Activated CD8-positive, alpha-beta memory T cell treated with anti-CD3 and anti-CD28 coated beads for 4 hours (primary cell): Measurements from ENCODE around the gene DDX25.
A peak's percentile ranks its signal among the peaks of the same experiment; 100 is the strongest.
"Not testable (repeated sequence)": the region's sequence is repeated elsewhere in the genome, so short reads cannot be mapped to it uniquely, and the experiment has no call there.

Source experiments
- DNase-seq, 2 donors: peaks; one replicate each; pipeline ENCODE4 v3.0.0-alpha.2; 2020; ENCODE audit warnings: low read depth in 2 of 2

Gene DDX25

DNA sequence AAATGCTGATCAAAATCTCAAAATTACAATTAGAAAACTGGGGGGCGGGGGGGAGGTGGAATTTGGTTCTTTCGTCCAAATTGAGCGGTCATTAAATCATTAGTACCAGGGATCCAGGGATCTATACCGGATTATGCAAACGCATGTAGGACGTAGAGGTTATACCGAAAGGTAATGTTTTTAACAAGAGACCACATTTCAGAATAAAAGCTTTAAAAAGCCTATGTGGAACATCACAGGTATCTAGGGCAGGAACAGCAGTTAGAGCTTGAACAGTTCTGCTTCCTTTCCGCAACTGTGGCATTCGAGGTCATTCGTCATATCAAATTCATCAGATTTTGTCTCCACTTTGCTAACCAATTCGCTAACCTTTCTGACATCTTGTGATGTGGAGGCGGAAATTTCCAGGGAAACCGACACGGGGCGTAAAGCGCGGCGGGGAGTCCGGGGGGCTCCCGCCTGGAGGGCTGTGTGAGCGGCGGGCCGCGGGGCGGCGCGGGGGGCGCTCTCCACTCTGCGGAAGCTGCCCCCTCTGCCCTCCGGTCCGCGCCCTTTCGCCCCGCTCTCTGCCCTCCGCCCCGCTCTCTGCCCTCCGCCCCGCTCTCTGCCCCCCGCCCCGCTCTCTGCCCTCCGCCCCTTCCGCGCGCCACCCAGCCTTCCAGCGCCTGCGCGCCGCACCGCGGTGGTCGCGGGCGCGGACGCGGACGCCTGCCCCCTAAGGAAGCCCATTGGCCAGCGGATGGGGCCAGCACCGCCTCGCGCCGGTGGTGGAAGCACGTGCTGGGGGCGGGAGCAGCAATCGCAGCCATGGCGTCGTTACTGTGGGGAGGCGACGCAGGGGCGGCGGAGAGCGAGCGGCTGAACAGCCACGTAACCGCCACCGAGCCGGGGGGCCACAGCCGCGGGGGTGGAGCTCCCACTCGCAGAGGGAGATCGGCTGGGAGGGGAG, at the start of gene DDX25:
TSS of gene DDX25 (plus strand) at position 798 of the 949 bp plus-strand sequence. CDS start at position 808, 10 bp downstream.
- no peak for DNase-seq

DNA sequence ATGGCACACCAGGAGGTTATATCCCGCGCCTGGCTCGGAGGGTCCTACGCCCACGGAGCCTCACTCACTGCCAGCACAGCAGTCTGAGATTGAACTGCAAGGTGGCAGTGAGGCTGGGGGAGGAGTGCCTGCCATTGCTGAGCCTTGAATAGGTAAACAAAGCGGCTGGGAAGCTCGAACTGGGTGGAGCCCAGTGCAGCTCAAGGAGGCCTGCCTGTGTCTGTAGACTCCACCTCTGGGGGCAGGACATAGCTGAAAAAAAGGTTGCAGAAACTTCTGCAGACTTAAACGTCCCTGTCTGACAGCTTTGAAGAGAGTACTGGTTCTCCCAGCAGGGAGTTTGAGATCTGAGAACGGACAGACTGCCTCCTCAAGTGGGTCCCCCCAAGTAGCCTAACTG, 46.6 kb upstream of the DDX25 start:
- not testable (repeated sequence) for DNase-seq

DNA sequence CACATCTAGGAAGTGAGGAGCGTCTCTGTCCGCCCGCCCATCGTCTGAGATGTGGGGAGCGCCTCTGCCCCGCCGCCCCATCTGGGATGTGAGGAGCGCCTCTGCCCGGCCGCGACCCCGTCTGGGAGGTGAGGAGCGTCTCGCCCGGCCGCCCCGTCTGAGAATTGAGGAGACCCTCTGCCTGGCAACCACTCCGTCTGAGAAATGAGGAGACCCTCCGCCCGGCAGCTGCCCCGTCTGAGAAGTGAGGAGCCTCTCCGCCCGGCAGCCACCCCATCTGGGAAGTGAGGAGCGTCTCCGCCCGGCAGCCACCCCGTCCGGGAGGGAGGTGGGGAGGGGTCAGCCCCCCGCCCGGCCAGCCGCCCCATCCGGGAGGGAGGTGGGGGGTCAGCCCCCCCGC, 41.5 kb upstream of the DDX25 start:
- DNase-seq, result not testable (repeated sequence)

DNA sequence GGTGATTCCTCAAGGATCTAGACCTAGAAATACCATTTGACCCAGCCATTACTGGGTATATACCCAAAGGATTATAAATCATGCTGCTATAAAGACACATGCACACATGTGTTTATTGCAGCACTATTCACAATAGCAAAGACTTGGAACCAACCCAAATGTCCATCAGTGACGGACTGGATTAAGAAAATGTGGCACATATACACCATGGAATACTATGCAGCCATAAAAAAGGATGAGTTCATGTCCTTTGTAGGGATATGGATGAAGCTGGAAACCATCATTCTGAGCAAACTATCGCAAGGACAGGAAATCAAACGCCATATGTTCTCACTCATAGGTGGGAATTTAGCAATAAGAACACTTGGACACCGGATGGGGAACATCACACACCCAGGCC, 39.0 kb upstream of the DDX25 start:
- not testable (repeated sequence) for DNase-seq

DNA sequence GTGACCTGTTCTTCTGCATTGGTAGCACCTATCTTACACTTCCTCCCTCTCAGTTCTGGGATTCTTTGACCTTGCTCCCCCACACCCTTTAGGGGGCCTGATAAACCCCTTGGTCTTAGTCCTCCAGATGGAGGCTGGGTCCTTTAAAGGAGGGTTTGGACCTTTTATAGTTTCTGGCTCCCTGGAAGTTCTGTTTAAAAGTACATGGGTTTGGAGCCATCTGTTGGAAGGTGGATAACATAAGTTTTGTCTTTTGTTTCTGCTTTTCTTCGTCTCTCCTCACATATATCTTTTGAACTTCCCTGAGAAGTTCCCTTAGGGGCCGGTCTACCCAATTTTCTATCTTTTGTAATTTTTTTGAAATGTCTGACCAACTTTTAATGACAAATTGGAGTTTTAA, 34.8 kb upstream of the DDX25 start:
- DNase-seq, result no peak

DNA sequence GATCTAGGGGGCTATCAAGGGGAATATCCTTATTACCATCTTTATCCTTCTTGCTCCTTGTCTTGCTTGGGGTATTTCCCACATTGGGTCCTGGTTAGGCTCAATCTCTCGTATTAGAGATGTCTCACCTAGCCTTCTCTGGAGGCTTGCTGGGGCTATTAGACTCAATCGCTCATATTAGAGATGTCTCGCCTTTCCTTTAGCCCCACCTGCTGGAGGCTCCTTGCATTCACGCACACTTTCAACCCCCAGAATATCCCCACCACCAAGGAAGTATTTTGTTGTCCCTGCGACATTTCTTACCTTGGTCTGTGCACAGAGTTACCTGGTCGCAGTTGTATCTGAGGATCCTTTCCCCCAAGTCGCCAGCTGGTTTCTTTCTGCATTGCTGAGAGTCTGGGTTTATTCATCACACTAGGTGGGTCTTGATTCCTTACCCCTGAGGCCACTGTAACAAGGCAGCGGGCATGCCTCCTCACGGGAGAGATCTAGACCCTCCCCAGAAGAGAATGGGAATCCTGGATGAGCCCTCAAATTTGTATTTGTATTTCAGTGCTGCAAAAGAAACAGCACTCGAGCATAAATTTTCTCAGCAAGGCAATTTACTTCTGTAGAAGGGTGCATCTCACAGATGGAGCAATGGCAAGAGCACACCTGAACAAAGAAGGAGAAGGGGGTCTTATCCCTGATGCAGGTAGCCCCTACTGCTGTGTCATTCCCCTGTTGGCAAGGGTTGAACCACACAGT, 32.7 kb upstream of the DDX25 start:
- no peak for DNase-seq

DNA sequence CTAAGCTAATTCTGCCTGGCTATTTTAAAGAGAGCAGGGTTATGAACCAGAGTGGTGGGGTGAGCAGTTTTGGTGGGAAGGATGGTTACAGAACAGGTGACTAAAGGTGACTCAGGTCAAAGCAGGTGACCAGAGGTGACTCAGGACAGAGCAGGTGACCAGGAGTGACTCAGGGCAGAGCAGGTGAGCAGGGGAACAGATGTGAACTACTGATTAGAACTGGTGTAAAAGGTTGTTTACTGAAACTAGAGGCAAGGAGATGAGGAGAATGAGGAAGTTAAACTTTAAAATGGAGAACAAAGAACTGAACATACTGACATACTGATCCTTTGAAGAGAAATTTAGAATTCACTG, 32.2 kb upstream of the DDX25 start:
- no peak for DNase-seq

DNA sequence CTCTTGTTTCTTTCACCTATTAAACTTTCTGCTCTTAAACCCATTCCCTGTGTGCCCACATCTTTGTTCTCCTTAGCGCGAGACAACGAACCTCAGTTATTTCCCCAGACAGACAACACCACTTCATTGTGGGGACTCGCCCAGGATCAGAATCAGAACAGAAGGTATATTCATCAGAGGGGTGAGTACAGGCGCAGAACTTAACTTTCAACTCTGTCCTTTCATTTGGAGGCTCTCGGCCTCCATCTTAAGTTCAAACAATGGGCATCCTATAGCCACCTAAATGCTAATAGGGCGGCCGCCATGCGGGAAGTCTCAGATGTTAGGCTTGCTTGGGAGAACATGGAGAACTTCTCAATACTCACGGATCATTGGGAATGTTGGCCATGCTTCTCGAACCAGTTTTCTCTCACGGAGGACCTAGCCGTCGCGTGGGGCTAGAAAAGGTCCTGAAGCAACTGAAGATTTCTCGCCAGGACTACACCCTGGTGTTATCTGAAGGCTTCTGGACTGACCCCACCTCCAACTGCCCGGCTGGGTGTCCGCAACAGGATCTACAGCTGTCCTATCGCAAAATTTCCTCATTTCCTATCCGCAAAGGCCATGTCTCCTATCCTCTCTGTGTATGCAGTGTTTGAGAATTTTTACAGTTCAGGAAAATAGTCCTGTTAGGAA, 30.3 kb upstream of the DDX25 start:
- DNase-seq, result no peak

DNA sequence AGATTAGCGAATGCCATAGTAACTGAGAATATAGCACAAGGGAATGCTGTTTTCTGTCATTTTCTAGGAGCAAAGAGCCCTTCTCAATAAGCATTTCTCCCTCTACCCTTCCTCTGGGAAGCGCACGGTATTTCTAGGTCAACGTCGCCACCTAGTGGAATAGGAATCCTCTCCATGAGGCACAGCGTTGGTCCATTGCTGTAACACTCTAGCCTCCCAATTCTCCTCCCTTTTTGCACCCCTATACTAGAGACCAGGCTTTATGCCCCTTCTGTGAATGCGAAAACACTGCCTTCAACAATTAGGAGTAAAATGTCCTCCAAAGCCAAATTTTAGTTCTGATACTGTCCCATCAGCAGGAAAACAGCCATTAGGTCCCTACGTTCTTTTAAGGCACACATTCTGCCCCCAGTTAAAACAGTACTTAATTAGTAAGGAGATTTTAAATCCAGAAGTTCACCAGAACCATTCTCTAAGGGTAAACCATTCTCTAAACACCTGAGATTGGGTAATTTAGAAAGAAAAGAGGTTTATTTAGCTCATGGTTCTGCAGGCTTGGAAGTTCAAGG, 29.7 kb upstream of the DDX25 start:
- no peak for DNase-seq

DNA sequence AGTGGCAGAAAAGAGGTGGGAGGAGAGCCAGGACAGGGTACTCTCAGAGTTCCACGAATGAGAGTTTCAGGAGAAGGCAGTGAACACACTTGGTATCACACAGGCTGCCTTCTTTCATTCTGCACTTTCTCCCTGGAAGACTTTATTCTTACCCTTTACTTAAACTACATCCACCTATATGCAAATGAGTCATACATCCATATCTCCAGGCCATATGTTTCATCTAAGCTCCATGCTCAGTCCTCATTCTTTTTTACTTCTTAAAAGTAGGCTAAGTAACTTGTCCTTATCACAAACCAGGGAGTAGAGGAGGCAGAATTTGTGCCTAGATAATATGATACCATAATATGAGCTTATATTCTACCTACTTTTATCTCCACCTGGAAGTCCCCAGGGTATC, 23.0 kb upstream of the DDX25 start:
- no peak for DNase-seq

DNA sequence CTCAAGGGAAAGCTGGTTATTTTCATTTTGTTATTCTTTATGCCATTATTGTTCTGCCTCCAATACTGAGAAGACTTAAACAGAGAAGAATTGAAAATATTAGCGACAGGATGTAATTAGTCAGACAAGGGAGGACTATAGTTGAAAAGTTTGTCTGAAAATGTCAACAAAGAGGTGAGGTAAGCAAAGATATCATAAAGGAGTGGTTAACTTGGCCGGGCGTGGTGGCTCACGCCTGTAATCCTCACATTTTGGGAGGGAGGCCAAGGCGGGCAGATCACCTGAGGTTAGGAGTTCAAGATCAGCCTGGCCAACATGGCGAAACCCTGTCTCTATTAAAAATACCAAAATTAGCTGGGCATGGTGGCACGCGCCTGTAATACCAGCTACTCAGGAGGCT, 20.9 kb upstream of the DDX25 start:
- DNase-seq, result no peak

DNA sequence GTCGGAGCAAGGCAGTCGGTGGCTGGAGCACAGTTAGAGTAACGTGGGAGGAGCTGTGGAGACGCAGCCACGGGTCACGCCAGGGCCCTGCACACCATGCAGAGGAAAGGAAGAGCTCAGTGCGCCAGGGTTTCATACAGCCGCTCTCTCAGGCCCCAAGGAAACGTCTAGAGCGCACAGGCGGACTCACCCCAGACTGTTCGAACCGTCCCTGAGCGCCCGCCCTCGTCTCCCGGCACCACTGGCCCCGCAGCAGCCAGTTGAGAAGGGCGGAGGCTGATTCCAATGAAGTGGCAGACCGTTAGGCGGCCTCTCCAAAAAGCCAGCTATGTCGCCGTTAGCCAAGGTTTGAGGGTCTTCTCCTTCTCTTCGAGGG, 17.3 kb upstream of the DDX25 start:
- no peak for DNase-seq

DNA sequence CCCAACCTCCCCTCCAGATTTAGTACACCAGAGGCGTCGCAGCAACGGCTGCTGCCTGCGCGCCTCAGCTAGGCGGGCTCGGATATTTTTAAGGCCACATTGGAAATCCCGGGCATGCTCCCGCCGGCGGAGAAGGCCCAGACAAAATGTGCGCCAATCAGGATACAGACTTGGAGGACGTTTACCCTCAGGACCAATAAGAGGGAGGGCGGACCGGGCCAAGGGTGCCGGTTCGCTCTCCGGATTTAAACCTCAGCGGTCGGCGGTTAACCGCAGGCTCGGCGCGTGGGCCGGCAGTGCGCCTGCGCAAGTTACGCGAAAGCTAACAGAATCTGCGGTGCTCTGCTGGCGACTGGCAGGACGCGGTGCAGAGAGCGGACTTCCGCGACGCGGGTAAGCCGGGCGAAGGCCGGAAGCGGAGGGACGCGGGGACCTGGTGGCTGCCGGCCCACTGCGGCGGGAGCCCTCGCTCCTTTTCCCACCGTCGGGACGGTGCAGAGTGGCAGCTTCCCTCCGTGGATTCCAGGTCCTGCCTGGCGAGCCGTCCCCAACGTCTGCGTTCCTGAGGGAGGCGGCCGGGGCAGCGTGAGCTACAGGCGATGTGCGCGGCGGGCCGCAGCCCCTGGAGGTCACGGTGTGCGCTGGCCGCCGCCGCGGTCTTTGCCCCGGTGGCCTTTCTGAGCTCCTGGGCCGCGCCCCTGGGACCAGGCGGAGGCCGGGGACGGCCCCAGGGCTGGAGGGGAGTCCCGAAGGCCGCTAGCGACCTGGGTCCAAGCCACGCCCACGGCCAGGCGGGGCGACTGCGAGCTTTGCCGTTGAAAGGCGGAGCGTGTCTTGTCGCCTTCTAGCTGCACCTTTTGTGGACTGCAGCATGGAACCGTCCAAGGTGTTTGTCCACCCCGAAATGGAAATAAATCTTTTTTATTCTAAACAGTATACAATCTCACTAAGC, 16.7 kb upstream of the DDX25 start, which contains the start of gene HYLS1:
TSS of gene HYLS1 (plus strand) at position 296 of the 952 bp plus-strand sequence. CDS start 11,701 bp downstream, outside the sequence.
- DNase-seq, result peak; percentile 87 to 89

DNA sequence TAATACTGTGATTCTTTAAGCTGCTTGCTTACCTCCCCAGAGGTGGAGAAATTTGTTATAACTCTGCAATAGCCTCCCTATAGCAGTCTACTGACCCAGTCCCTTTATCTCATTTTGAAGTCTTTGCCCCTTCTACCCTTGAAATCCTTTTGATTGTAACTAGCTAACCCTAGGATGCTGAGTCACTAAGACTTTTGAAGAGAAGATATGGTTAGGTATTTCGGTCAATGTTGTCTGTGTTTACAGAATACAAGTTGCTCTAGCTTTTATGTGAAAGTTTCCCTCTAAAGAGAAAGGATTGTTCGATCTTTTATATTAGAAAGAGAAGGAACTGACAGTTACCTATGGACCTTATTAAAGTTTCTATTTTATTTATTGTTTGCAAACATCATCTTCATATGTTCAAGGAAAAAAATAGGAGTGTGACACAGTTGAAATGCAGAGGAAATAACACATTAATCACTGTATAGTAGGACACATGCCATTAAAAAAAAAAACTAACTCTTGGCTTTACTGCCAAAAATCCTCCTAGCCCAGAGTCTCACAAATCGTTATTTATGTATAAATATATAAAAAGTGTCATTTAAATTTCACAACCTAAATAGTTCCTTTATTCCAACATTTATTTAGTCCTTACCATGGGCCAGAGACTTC, 13.7 kb upstream of the DDX25 start:
- no peak for DNase-seq

DNA sequence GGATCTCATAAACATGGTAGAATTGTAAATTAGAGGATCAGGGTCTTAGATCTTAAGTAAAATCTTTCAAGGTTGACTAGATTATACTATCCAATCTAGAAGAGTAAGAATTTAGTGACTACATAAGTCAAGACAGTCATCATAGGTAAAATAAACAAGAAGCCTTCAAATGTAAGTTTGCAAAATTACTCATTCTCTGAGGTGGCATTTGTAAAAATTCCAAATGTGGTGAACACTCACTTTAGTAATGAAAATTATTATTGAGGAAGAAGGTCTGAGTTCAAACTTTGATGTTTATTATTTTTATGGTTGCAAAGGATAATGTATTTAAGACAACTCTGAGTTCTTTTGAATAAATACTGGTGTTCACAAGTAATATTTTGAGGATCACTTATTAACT, 12.2 kb upstream of the DDX25 start:
- no peak for DNase-seq

DNA sequence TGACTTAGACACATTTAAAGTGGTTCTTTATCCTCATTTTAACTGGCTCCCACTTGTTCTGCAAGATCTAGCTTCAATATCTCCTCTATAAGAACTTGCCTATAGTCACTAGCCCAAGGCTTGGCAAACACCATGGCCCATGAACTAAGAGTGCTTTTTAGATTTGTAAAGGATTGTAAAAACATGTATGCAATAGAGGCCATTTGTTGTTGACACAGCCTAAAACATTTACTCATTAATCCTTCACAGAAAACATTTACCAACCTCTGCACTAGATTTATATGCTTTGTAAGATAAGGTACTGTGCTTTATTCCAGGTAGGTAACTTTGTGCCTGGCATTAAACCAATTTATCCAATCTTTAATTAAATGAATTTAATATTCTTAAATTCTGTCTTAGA, 11.3 kb upstream of the DDX25 start:
- DNase-seq, result no peak

DNA sequence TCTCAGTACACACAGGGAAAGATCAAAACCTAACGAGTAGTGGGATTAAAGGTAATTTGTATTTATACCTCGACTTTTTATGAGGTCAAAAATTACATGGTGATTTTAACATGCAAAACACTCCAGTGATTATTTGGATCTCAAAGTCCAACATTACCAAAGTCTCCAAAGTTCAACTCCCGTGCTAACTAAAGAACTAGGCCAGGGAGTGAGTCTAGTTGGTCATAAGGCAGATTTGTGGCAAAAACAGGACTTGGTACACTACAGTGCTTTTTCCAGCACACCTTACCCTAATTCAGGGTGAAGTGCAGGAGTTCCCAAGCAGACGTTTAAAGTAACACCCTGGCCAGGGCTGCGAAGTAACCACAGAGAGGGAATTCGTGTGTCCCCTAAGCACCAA, 2.4 kb upstream of the DDX25 start:
- DNase-seq, result no peak

DNA sequence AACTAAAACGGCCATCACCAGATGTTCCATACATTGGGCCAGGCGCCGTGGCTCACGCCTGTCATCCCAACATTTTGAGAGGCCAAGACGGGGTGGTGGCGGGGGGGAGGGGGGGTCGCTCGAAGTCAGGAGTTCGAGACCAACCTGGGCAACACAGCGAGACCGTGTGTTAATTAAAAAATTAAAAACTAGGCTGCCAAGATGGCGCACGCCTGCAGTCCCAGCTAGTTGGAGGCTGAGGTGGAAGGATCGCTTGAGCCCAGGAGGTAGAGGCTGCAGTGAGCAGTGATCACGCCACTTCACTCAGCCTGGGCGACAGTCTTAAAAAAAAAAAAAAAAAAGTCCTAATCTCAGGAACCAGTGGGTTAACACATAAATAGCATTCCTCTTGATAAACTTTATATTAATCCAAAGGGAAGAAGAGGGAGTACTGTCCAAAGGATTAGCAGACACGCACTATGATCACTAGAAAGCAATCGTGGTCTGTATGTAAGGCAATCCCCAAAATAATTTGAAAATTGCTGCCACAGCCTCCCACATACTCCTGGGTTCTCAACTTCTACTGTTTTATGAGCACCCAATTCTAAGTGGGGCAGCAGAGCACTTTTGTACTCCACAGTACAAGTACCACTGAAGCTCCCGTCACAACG, 1.9 kb upstream of the DDX25 start:
- no peak for DNase-seq

DNA sequence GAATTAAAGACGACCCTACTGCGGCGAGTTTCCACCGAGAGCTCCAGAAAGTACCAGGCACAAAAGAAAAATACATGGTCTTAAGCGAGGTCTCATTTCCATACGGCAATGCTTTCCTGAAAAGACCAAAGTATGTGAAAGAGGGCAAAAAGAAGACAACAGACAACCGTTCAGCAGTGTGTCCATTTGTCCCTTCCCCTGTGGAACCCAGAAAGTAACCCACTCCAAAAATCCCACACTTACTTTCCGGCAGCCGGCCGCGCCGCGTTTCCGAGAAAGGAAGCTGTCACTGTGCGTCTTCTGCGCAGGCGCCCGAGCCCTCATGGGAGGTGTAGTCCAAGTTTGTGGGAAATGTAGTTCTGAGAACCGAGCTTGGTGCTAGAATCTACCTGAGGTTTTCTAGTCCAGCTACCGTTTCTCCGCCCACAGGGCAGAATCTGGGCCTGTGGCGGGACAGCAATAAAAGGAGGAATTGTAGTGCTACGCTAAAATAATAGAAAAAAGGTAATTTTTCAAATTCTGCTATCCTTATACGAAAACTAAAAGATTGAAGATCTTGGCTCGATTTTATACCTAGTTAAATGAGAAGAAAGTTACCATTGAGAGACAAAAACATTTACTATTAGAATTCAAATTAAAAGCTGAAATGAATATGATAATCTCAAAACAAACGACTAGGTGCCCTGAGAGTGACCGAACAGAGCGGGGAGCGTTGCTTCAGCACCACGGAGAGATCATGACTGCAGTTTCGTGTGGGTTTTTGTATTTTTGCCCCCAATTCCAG, 1.2 kb upstream of the DDX25 start, which contains the start of gene PUS3:
TSS of gene PUS3 (minus strand) at position 280 of the 784 bp plus-strand sequence. CDS start 6,922 bp downstream, outside the sequence.
- peak; percentile 73 to 82 for DNase-seq
